SIG-M5 treated with dmso at 0.1 percent for 504 hours (cell line): ENCODE data around the gene SPZ1.
"Not testable (repeated sequence)": the region's sequence is repeated elsewhere in the genome, so short reads cannot be mapped to it uniquely, and the experiment has no call there.

Source experiments
- DNase-seq: peaks from one replicate; lab custom pipeline; 2025; ENCODE audit not compliant: unreplicated experiment; lab: John Stamatoyannopoulos, UW

Gene SPZ1

GRCh38 chr5:80326468-80326867, 6.7 kb downstream of the SPZ1 start:
- no peak for DNase-seq

GRCh38 chr5:80337379-80337778, 17.6 kb downstream of the SPZ1 start:
- no peak for DNase-seq

- no peak for DNase-seq
Measured at GRCh38 chr5:80339116-80339515, 19.3 kb downstream of the SPZ1 start.

GRCh38 chr5:80341016-80341775, 21.4 kb downstream of the SPZ1 start:
- no peak for DNase-seq

- DNase-seq: no peak
Measured at GRCh38 chr5:80343067-80343466, 23.3 kb downstream of the SPZ1 start.

GRCh38 chr5:80346055-80346454, 26.3 kb downstream of the SPZ1 start:
- peak; percentile 53 for DNase-seq

GRCh38 chr5:80348171-80348570, 28.4 kb downstream of the SPZ1 start:
- peak; percentile 67 for DNase-seq

- DNase-seq: not testable (repeated sequence)
Measured at GRCh38 chr5:80351019-80351418, 31.2 kb downstream of the SPZ1 start.

- peak; percentile 44 for DNase-seq
Measured at GRCh38 chr5:80355686-80356085, 35.9 kb downstream of the SPZ1 start.

GRCh38 chr5:80357671-80358070, 37.9 kb downstream of the SPZ1 start:
- no peak for DNase-seq

- DNase-seq: no peak
Measured at GRCh38 chr5:80360914-80361444, 41.2 kb downstream of the SPZ1 start.

GRCh38 chr5:80364892-80365291, 45.1 kb downstream of the SPZ1 start:
- no peak for DNase-seq

GRCh38 chr5:80368661-80369480, 49.1 kb downstream of the SPZ1 start:
- no peak for DNase-seq

- no peak for DNase-seq
Measured at GRCh38 chr5:80369521-80369920, 49.7 kb downstream of the SPZ1 start.

- DNase-seq: no peak
Measured at GRCh38 chr5:80370390-80370789, 50.6 kb downstream of the SPZ1 start.
